Sciatic nerve (tissue), 2 donors: ENCODE measurements around the gene IRF3. TPM values are rescaled to one million over a fixed set of nuclear protein-coding genes. Genes with fewer than 3 reads are reported as not detected.

Experiments
- ATAC-seq: fragments of 200-7000 bp; cut with Tn5 transposase; one replicate; pipeline ENCODE4 v1.9.1; 2020; ENCODE audit warnings: mild to moderate bottlenecking, moderate library complexity
- DNase-seq: peaks from one replicate; pipeline ENCODE4 v3.0.0-alpha.2; 2020; ENCODE audit warnings: low spot score
- intact Hi-C: fragments of 100-400 bp; cut with DNase I; formaldehyde crosslinking; loops from one replicate; pipeline ENCODE4 v1.14.2; 2022
- total RNA-seq: library from RNA; stranded (reverse); fragmentation: NEBNext Ultra II Directional; extraction: Animal tissue kit (Norgen Biotek cat#: 25700); gene quantifications from one replicate; pipeline ENCODE4 v1.2.1, GENCODE V29; 2021
- donor health status: DM: no; HTN: no; CAD: no.
- donor health status: DM: no; HTN: no; CAD: no.

The IRF3 gene
- total RNA-seq, 1 donor from 2014 or later = 76.7 TPM

GRCh38 chr19:49654581-49654980 is 11.1 kb downstream of the IRF3 start:
- ATAC-seq (no peak), DNase-seq (no peak)
- intact Hi-C loops = no loop called here

GRCh38 chr19:49653466-49653806 is 12.2 kb downstream of the IRF3 start:
- intact Hi-C loops = no loop called here
- no peak for ATAC-seq

GRCh38 chr19:49652551-49653465 is 12.8 kb downstream of the IRF3 start:
- intact Hi-C loops = no loop called here
- ATAC-seq (no peak), DNase-seq (no peak)

More at GRCh38 chr19:49653466-49653806, 12.2 kb downstream of the IRF3 start:
- no peak for DNase-seq

- ATAC-seq (no peak), DNase-seq (no peak)
- intact Hi-C loops = no loop called here
Measured at GRCh38 chr19:49651820-49652550, 13.7 kb downstream of the IRF3 start.

- intact Hi-C loops = no loop called here
- DNase-seq (no peak), ATAC-seq (no peak)
Measured at GRCh38 chr19:49651029-49651819, 14.4 kb downstream of the IRF3 start.

GRCh38 chr19:49646586-49646985 is 19.1 kb downstream of the IRF3 start:
- intact Hi-C loops = no loop called here
- no peak for ATAC-seq
- DNase-seq = no peak

GRCh38 chr19:49645995-49646394 is 19.7 kb downstream of the IRF3 start:
- ATAC-seq (no peak), DNase-seq (no peak)
- intact Hi-C loops = no loop called here

- intact Hi-C loops = no loop called here
- ATAC-seq = no peak
- no peak for DNase-seq
Measured at GRCh38 chr19:49645592-49645991, 20.1 kb downstream of the IRF3 start.

- intact Hi-C loops = no loop called here
- ATAC-seq (no peak), DNase-seq (no peak)
Measured at GRCh38 chr19:49643466-49643865, 22.2 kb downstream of the IRF3 start.

GRCh38 chr19:49642492-49643035 is 23.1 kb downstream of the IRF3 start:
- no peak for ATAC-seq
- no peak for DNase-seq
- intact Hi-C loops = no loop called here

- intact Hi-C loops = no loop called here
- peak; percentile 99 for DNase-seq
Measured at GRCh38 chr19:49641688-49642491, 23.8 kb downstream of the IRF3 start, which contains the start of gene SCAF1. SCAF1 (plus strand) TSS chr19:49642209; CDS start chr19:49645027, 2,818 bp downstream.

GRCh38 chr19:49640113-49640898 is 25.4 kb downstream of the IRF3 start, which contains the start of gene RRAS:
RRAS (minus strand) TSS chr19:49640143; CDS start chr19:49640098, 45 bp downstream.
- ATAC-seq (peak; percentile 81), DNase-seq (peak; percentile 100)
- intact Hi-C loops = no loop called here

More at GRCh38 chr19:49641688-49642491, 23.8 kb downstream of the IRF3 start, which contains the start of gene SCAF1:
- ATAC-seq = peak; percentile 84

- DNase-seq (no peak), ATAC-seq (no peak)
- intact Hi-C loops = no loop called here
Measured at GRCh38 chr19:49639401-49640112, 26.1 kb downstream of the IRF3 start.

GRCh38 chr19:49637821-49638738 is 27.6 kb downstream of the IRF3 start:
- intact Hi-C loops = no loop called here
- peak; percentile 25 for ATAC-seq
- peak; percentile 93 for DNase-seq

- no peak for ATAC-seq
- intact Hi-C loops = no loop called here
- DNase-seq = no peak
Measured at GRCh38 chr19:49636233-49636932, 29.3 kb downstream of the IRF3 start.
